Activated CD4-positive, CD25-positive, alpha-beta regulatory T cell treated with anti-CD3 and anti-CD28 coated beads, Interleukin-2, amount 50 U/mL, for 72 hours (primary cell): ENCODE results near the gene DDX49.

ENCODE experiments used
- DNase-seq: peaks from one replicate; pipeline ENCODE4 v3.0.0; 2021

DDX49 gene, protein sequence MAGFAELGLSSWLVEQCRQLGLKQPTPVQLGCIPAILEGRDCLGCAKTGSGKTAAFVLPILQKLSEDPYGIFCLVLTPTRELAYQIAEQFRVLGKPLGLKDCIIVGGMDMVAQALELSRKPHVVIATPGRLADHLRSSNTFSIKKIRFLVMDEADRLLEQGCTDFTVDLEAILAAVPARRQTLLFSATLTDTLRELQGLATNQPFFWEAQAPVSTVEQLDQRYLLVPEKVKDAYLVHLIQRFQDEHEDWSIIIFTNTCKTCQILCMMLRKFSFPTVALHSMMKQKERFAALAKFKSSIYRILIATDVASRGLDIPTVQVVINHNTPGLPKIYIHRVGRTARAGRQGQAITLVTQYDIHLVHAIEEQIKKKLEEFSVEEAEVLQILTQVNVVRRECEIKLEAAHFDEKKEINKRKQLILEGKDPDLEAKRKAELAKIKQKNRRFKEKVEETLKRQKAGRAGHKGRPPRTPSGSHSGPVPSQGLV

DNA sequence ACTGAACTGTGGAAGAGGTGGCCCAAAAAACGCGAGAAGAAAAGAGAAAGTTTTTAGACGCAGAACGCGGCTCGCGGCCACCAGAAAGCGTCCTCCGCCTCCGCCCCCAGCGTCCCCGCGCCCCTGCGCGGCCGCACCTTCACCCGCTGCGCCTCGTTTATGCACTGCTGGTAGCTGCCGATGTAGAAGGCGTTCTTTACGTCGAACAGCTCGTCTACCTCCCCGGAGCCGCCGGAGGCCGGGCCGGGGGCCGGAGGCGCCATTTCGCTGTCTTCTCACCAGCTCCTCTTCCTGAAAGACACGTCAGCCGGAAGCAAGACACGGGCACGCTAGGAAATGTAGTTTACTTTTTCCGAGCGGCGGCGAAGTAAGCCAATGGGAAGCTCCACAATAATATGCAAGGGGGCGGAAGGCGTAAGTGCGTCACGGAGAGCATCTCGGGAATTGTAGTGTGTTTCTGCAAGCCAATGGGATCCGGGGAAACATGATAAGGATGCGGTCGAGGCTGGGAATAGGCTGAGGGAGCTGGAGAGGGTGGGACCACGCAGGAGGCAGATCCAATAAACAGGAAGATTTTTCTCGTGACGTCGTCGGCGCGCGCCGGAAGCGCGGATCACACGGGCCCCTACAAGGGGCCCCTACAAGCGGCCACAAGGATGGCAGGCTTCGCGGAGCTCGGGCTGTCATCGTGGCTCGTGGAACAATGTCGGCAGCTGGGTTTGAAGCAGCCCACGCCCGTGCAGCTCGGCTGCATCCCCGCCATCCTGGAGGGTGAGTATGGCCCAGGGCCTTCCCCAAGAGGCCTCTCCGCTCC is at the start of gene DDX49, which contains the start of gene COPE:
TSS of gene DDX49 (plus strand) at position 630 of the 814 bp plus-strand sequence. CDS start at position 657, 27 bp downstream.
TSS of gene COPE (minus strand) at position 302 of the 814 bp plus-strand sequence. CDS start at position 263, 39 bp downstream.
- peak; percentile 93 for DNase-seq

DNA sequence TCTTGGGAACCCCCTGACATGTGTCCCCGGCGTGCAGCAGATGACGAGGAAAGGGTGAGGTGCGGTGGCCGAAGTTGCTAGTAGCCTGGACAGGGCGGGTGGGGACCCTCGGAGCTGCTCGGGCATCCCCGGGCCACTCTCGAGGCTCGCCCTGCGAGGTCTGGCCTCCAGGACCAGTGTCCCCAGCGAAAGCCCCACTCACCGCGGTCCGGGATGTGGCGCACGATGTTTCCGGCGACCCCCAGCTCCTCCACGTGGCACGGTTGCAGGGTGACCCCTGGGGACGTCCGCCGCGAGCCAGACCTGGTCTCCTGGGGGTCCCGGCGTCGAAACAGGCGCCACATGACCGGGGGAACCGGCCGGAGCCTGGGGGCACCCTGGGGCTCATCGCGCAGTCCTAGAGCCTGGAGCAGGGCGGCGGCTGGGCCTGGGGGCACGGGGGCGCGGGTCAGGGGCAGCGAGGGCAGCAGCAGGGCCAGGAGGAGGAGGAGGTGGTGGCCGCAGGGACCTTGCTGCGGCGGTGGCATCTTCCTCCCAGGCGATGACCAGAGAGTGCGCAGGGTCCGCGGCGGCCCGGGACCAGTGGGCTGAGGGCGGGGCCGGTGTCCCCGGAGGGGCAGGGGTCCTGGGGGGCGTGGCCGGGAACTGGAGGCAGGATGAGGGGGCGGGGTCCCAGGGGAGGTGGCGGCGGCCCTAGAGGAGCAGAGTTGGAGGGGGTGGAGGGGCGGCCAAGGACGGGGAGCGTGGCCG is 49.6 kb upstream of the DDX49 start:
- no peak for DNase-seq

DNA sequence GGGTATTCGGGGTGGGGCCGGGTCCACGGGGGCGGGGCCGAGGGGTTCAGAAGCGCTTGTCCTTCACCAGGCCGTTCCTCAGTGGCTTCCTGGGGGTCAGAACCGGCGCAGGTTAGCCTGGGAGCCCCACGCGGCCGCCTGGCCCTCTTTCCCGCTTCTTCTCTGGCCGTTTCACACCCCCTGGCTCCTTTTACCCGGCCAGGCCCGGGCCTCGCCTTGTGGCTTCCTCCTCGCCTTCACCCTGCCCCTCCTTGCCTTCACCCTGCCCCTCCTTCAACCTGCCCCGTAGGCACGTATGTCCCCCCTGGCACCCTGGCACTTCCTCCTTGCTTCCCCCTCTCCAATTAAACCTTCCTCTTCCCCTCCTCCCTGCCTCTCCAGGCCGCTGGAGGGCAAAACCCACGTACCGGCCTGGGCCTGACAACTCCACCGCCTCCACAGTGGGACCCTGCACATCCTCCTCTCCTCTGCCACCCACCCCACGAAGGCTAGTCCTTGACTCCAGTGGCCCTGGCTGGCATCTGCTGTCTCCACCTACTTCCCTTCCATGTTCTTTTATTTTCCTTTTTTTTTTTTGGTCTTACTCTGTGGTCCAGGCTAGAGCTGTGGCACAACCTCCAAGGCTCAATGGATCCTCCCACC is 48.9 kb upstream of the DDX49 start:
- DNase-seq = no peak

DNA sequence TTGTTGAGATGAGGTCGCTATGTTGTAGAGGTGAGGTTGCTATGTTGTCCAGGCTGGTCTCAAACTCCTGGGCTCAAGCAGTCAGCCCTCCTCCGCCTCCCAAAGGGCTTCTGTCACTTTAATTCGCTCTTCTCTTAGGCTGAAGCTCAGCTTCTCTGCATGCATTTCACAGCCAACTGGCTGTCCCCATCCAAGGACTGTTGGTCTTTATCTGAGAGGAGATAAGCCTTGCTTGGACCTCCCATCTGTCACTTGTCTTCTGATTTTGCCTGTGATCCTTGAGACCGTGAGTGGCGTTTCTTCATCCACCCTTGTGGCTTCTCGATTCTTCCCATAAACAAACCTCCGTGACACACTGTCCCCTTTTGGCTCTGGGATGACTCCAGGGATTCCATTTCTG is 48.0 kb upstream of the DDX49 start:
- no peak for DNase-seq

DNA sequence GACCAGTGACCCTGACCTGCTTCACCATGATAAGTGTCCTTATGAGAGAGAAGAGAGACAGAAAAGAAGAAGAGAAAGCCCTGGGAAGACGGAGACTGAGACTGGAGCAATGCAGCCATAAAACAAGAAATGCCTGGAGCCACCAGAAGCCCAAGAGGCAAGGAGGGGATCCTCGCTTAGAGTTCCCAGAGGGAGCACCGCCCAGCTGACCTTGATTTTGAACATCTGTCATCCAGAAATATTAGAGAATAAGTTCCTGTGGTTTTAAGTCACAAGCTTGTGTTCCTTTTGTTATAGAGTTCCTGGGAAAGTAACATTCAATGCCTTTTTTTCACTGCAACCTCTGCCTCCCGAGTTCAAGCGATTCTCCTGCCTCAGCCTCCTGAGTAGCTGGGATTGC is 43.8 kb upstream of the DDX49 start:
- no peak for DNase-seq

DNA sequence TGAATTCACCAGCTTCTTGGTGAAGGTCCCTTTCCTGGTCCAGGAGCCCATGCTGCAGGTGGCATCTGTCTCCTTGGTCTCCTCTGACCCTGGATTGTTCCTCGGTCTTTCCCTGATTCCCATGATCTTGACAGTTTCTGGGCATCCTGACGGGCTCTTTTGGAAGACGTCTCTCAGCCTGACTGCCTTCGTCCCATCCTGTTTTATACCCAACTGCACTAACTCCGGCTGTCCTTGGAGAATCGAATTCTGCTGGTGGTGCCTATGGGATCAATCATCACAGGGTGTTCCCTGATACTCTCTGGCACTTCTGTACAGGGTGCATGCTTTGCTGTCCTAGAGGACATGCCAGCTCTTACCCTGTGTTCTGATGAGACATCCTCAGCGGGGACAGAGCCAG is 42.6 kb upstream of the DDX49 start:
- no peak for DNase-seq

DNA sequence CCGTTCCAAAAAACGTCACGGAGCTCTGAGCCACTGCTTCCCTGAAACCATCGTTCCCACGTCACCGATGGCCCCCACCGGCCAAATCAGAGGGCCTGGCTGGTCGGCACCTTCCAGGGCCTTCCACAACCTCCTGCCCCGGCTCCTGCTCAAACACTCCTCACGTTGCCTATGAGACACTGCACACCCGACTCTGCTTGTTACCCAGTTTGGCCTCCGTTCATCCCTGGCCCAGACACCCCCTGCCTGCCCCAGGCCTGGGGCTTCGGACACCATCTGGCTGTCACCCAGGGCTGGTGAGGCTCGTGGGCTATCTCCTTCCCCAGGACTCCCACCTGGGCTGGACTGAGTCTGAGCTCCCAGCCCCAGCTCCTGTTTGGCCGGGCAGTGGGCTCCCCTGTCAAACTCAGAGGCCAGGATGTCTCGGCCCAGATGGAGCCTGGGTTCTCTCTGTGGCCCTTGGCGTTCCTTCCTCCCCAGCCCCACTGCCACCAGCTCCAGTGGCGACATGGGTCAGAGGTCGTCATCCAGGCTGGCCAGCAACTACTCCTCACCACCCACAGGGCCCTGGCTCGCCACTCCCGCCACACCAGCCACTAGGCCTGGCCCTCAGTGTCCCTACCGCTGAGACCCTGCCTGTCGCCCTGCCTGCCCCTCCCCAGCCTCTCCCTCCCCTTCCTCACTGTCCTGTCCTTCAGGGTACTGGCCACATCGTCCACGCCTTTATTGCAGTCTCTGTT is 41.3 kb upstream of the DDX49 start:
- DNase-seq = no peak

DNA sequence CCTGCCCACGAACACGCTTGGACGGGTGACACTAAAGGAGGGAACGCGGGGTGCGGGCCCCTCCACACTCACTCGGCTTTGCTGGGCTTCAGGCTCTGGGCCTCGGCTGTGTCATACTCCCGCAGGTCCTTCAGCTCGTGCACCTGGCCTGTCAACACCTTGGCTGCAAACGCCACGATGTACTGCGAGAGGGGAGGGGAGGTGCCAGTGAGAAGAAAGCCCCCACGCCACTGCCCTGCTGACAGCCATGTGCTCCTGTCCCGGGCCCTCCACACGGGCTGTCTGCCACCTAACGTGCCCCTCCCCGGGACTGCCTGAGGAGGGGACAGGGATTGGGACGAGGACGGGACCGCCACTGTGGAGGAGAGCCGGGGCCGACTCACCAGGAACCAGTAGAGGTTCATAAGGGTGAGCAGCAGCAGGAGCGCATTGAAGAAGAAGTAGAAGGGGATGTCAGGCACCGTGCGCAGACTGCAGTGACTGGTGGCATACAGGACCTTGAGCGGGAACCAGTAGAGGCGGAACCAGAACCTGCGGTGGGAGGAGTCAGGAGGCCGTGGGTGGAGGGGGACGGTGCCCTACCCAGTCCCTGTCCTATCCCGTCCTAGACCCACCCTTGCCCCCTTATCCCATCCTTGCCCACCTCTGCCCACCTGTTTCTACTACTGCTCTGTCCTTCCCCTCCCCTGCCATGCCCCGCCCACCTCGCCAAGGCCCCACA is 40.5 kb upstream of the DDX49 start:
- DNase-seq = no peak

DNA sequence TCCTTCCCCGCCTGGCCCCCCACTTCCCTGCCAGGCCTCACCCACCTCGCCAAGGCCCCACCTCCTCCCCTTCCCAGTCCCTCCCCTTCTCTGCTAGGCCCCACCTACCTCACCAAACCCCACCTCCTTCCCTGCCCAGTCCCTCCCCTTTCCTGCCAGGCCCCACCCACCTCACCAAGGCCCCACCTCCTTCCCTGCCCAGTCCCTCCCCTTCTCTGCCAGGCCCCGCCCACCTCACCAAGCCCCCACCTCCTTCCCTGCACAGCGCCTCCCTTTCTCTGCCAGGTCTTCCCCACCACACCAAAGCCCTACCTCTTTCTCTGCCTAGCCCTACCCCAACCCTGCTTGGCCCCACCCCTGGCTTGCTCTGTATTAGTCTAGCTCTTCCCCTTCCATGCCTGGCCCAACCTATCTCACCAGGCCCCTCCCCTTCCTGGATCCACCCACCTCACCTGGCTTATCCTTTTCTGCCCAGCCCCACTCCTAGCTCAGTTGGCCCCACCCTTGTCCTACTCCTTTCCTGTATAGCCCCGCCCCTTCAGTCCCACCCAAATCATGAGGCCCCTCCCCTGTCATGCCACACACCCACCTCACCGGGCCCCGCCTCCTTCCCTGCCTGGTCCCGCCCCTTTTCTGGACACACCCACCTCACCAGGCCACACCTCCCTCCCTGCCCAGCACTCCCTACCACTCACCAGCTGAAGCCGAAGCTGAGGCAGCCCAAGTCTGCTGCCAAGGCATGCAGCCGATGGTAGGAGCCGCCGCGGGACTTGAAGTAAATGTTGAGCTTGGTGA is 39.7 kb upstream of the DDX49 start:
- DNase-seq = no peak

DNA sequence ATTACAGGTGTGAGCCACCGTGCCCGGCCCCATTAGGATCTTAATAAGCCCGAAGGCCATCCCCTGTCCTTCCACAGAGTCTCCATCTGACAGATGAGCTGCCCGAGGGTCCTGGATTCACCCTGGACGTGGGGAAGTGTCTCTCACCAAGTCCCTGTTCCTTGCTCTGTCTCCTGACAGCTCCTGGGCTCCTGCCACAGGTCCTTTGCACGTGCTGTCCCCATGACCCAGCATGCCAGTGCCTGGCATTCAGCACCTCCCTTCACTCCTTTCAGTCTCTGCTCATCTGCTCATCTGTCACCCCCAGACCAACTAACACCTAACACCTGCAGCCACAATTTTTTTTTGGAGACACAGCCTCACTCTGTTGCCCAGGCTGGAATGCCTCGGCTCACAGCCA is 38.0 kb upstream of the DDX49 start:
- no peak for DNase-seq

DNA sequence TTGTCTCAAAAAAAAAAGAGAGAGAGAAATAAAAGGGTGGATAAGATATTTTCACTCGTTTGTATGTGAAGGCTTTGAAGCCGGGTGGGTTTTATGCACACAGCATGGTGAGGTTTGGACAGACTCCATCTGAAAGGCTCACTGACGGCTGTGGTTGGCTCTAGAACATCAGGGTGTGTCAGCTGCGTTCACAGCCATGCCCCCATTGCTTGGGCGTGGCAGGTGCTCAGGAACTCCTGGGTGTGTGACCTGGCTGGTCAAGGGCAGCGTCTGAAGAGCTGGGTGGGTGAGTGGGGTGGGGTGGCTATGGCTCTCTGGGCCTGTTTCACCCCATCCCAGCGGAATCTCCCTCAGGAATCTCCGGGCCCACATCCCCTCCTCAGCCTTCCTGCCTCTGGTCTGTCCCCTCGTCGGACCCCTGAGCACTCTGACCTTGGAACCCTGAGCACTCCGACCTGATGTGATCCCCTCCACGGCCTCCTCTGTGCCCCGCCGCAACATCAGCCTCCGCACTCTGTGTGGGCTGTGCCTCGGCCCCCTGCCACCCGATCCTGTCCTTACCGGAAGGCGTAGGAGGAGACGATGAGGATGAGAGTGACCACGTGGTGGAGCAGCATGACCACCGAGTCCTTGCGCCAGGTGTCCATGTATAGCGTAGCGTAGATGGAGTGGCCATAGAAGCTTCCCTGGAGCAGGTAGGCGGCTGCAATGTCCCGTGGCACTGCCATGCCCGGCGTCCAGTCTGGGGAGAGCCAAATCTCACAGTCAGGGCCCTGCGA is 35.8 kb upstream of the DDX49 start:
- DNase-seq = no peak

DNA sequence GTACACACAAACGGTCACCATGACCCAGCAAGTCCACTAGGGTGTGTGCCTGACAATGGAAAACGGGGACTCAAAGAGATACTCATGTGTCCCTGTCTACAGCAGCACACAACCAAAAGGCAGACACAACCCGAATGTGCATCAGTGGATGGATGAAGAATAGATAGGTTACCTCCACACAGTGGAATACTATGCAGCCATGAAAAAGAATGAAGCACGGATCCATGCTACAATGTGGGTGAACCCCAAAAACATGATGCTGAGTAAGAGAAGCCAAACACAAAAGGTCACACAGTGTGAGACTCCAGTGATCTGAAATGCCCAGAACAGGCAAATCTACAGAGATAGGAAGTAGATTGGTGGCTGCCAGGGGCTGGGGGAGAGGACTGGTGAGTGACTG is 32.5 kb upstream of the DDX49 start:
- no peak for DNase-seq

DNA sequence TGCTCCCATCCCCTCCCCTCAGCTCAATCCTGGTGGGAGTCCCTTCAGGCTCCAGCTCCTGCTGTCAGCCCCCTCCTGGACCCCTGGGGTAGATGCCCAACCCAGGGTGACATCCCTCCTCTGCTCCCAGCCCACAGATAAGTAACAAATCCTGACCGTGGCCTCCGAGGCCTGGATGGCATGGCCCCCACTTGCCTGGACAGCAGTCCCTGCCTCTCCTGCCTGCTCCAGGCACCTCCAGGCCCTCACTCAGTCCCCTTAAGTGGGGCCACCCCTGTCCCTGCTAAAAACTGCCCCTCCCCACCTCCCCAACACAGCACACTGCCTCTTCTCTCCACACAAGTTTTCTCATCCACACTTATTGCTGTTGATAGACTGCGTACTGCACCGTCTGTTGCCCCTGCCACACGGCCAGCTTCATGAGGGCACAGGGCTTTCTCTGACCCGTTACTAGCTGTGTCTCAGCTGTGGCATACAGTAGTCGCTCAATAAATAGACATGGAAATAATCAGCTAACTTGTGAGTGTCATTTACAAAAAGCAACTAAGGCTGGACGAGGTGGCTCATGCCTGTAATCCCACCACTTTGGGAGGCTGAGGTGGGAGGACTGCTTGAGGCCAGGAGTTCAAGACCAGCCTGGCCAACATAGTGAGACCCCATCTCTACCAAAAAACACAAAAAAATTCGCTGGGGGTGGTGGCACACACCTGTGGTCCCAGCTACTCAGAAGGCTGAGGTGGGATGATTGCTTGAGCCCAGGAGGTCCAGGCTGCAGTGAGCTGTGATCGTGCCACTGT is 29.4 kb upstream of the DDX49 start:
- no peak for DNase-seq

DNA sequence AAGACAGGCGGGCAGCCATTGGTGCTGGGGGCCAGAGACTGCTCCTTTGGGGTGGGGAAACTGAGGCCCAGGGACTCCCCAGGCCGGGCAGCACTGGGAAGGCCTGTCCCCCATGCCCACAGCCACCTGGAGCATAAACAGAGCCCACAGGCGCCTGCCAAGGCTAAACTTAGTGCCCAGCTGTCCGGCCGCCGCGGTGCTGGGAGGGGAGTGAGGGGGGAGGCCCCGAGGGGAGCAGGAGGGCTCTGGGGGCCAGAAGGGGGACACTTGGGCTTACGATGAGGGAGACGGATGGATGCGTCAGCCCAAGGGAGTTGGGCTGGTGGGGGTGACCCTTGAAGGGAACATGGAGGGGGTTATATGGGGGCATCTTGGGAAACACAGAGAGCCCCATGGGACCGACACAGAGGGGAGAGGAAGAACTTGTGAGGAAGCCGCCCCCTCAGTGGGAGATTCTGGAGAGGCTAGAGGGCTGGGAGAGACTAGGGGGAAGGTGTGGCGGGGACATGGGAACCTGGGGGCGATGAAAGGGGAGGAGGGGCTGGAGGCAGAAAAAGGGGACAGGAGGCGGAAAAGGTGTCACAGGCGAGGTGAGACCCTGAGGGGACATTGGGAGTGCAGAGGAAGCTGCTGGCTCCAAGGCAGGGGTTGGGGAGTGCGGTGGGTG is 25.8 kb upstream of the DDX49 start:
- DNase-seq = no peak

DNA sequence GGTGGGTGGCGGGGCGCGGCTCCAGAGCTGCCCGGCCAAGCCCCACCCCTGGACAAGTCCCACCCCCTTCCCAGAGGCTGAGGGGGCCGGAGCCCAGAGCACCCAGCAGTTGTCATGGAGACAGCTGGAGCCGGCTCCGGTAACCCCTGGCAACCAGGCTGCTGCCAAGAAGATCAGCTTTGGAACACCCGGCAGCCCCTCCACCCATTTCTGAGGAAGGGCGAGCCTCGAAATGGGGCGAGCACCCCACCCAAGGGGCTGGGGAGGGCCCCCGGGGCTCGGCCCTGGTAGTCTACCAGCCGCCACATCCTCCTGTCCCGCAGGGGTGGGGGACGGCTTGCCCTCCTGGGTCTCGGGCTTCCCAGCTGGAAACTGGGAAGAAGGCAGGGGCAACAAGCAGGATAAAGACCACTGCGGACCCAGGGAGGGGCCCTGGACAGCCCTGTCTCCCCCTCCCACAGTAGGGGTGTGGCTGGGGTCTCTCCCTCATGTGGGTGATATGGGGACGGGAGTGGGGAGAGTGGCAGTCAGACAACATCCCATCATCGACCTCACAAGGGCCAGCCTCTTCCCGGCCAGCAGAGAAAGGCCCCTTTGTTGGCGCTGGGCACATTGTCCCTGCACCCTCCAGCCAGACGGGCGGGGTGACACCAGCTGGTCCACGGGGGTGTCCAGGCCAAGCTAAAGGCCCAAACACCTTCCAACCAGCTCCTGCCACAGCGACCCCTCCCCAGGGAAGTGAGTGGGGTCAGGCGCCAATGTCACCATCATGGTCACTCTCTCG is 25.1 kb upstream of the DDX49 start:
- DNase-seq = no peak

DNA sequence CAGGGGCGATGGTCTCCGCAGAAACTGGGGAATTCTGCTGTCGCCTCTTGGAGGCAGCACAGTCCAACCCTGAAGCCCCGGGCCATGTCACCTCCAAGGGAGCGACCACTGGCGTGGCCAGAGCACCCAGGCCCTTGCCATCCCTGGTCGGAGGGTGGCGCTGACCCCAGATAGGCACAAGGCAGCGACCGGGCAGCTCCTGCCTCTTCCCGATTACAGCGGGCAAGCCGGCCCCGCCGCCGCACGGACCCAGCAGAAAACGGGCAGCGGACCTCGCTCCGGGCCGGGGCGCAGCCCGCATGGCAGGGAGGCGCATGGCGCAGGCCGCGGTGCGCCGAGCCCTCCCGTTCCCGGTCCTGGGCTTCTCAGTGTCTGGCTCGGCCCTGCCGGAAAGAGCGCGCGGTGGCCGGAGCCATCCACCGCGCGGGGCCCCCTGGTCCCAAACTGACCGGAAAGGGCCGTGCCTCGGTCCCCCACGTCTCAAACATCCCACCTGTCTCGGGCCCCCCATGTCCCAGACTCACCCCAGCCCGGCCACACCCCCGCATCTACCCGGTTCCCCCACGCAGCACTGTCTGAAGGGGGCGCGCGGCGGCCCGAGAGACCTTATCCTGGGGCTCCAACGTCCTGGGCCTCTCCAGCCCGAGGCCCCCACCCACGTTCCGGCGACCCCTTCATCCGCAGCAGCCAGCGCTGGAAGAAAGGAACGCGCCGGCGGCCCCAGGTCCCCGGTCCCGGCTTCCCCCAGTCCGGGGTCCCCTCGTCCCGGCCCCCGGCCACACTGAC is 24.3 kb upstream of the DDX49 start:
- no peak for DNase-seq
